Stomach (tissue), 4 donors: ENCODE measurements around the gene MRGPRG.

Source experiments
- CTCF ChIP-seq, 7 experiments: fragments of 450-650 bp in 4 of 7; fragments of 200-600 bp in 3 of 7; sonication (generic) in 3 of 7; IDR thresholded peaks; one replicate each; pipeline ENCODE4 v1.5.1; 2016 to 2019; ENCODE audit warnings: antibody characterized with exemption in 7 of 7, control low read depth in 2 of 7, mild to moderate bottlenecking in 1 of 7
- POLR2A ChIP-seq, 4 donors: fragments of 450-650 bp; IDR thresholded peaks; one replicate each; pipeline ENCODE4 v1.6.1; 2016; ENCODE audit warnings: antibody characterized with exemption in 4 of 4, control low read depth in 2 of 4, mild to moderate bottlenecking in 1 of 4, moderate library complexity in 1 of 4
- POLR2AphosphoS5 ChIP-seq, 3 donors: sonication (generic); formaldehyde crosslinking; IDR thresholded peaks; one replicate each; pipeline ENCODE4 v1.6.1; 2016; ENCODE audit warnings: antibody characterized with exemption in 3 of 3

- no peak for TF ChIP-seq POLR2A (IDR thresholded peaks at IDR 0.05)
- no peak for TF ChIP-seq CTCF (IDR thresholded peaks at IDR 0.05)
- TF ChIP-seq POLR2AphosphoS5 (IDR thresholded peaks at IDR 0.05): no peak
Observed at GRCh38 chr11:3222941-3223915, 4.6 kb upstream of the MRGPRG start.
